ENCODE measurements around the gene LAMTOR5. TPM values are rescaled to one million over a fixed set of nuclear protein-coding genes. Genes with fewer than 3 reads are reported as not detected.
A peak's percentile ranks its signal among the peaks of the same experiment; 100 is the strongest.
"Not testable (repeated sequence)": the region's sequence is repeated elsewhere in the genome, so short reads cannot be mapped to it uniquely, and the experiment has no call there.

LAMTOR5 gene
- total and polyA plus RNA-seq, 7 experiments from 2014 or later, result 63.3 to 238 (median 87.5) TPM

GRCh38 chr1:110420874-110421793 lies 13.6 kb upstream of the LAMTOR5 start:
- no peak overlapping the region for H3K4me3 ChIP-seq (ENCODE audit: low read length)
- Mint-ChIP-seq H3K36me3 (peaks cover 0 to 4% (median 0%) of the 10 kb centered on the region in 5 donors), H3K4me3 (no peak overlapping the region), H3K9me3 (peaks cover 0 to 3% (median 0%) of the 10 kb centered on the region in 11 donors), H3K4me1 (peaks cover 0 to 11% (median 0%) of the 10 kb centered on the region in 7 donors), H3K27ac (no peak overlapping the region), H3K27me3 (peaks cover 0 to 12% (median 6%) of the 10 kb centered on the region in 5 donors)
- DNase-seq (no peak), ATAC-seq (peak; percentile 94)
- H3K4me1 ChIP-seq (ENCODE audit: control insufficient read depth in 2 of 2, insufficient read depth in 2 of 2, low read length in 2 of 2), result no peaks in the 10 kb centered on the region
- H3K36me3 ChIP-seq (ENCODE audit: control insufficient read depth in 2 of 3, insufficient read depth in 3 of 3, low read length in 3 of 3), result no peaks in the 10 kb centered on the region
- H3K9me3 ChIP-seq (ENCODE audit: control insufficient read depth in 2 of 3, low read length in 3 of 3), result no peaks in the 10 kb centered on the region
- intact Hi-C loops (cut with micrococcal nuclease), result no loop called here
- ChIA-PET POLR2A (interaction anchor here (1.1 kb wide), 1 partner anchor 13 kb away, joined by 3 read pairs; no protein-coding TSS in a partner anchor), CTCF (interaction anchor here (1.3 kb wide), 1 partner anchor 43 kb away, joined by 3 read pairs; no protein-coding TSS in a partner anchor)
- H3K27me3 ChIP-seq (ENCODE audit: control insufficient read depth in 2 of 2, insufficient read depth in 2 of 2, low read length in 2 of 2), result no peaks in the 10 kb centered on the region
- H3K27ac ChIP-seq (ENCODE audit: low read depth, low read length), result no peak overlapping the region

GRCh38 chr1:110420023-110420662 lies 12.6 kb upstream of the LAMTOR5 start:
- no peak overlapping the region for H3K4me3 Mint-ChIP-seq
- POLR2A ChIA-PET, result no interaction called here
- CTCF ChIA-PET, result no interaction called here

GRCh38 chr1:110418729-110419128 lies 11.2 kb upstream of the LAMTOR5 start:
- ATAC-seq (no peak), DNase-seq (no peak)
- ChIA-PET POLR2A (no interaction called here), CTCF (no interaction called here)
- Histone ChIP-seq H3K36me3 (ENCODE audit: control insufficient read depth in 2 of 3, insufficient read depth in 3 of 3, low read length in 3 of 3) (no peaks in the 10 kb centered on the region), H3K4me3 (ENCODE audit: low read length) (no peak overlapping the region), H3K27me3 (ENCODE audit: control insufficient read depth in 2 of 2, insufficient read depth in 2 of 2, low read length in 2 of 2) (no peaks in the 10 kb centered on the region), H3K9me3 (ENCODE audit: control insufficient read depth in 2 of 3, low read length in 3 of 3) (no peaks in the 10 kb centered on the region), H3K27ac (ENCODE audit: low read depth, low read length) (no peak overlapping the region), H3K4me1 (ENCODE audit: control insufficient read depth in 2 of 2, insufficient read depth in 2 of 2, low read length in 2 of 2) (no peaks in the 10 kb centered on the region)
- Mint-ChIP-seq H3K36me3 (peaks cover 0 to 4% (median 0%) of the 10 kb centered on the region in 5 donors), H3K27me3 (peaks cover 0 to 5% (median 2%) of the 10 kb centered on the region in 5 donors), H3K9me3 (peaks cover 0 to 3% (median 0%) of the 10 kb centered on the region in 11 donors), H3K4me1 (peaks cover 0 to 9% (median 0%) of the 10 kb centered on the region in 7 donors), H3K27ac (no peak overlapping the region), H3K4me3 (no peak overlapping the region)
- intact Hi-C loops (cut with micrococcal nuclease), result loop anchor here in 1 of 2 donors (10.0 kb wide), 1 partner anchor 196 kb away; no protein-coding TSS in a partner anchor

More at GRCh38 chr1:110420023-110420662, 12.6 kb upstream of the LAMTOR5 start:
- ATAC-seq (no peak), DNase-seq (no peak)
- H3K36me3 Mint-ChIP-seq, result peaks cover 0 to 4% (median 0%) of the 10 kb centered on the region in 5 donors
- no peak overlapping the region for H3K27ac Mint-ChIP-seq
- Histone ChIP-seq H3K36me3 (ENCODE audit: control insufficient read depth in 2 of 3, insufficient read depth in 3 of 3, low read length in 3 of 3) (no peaks in the 10 kb centered on the region), H3K27me3 (ENCODE audit: control insufficient read depth in 2 of 2, insufficient read depth in 2 of 2, low read length in 2 of 2) (no peaks in the 10 kb centered on the region), H3K9me3 (ENCODE audit: control insufficient read depth in 2 of 3, low read length in 3 of 3) (no peaks in the 10 kb centered on the region), H3K27ac (ENCODE audit: low read depth, low read length) (no peak overlapping the region), H3K4me1 (ENCODE audit: control insufficient read depth in 2 of 2, insufficient read depth in 2 of 2, low read length in 2 of 2) (no peaks in the 10 kb centered on the region), H3K4me3 (ENCODE audit: low read length) (no peak overlapping the region)
- peaks cover 0 to 3% (median 0%) of the 10 kb centered on the region in 11 donors for H3K9me3 Mint-ChIP-seq
- intact Hi-C loops (cut with micrococcal nuclease), result no loop called here
- H3K4me1 Mint-ChIP-seq, result peaks cover 0 to 11% (median 0%) of the 10 kb centered on the region in 7 donors
- H3K27me3 Mint-ChIP-seq, result peaks cover 0 to 12% (median 6%) of the 10 kb centered on the region in 5 donors

- H3K27ac ChIP-seq (ENCODE audit: low read depth, low read length); H3K9me3 Mint-ChIP-seq; H3K36me3 Mint-ChIP-seq; H3K27me3 Mint-ChIP-seq; H3K27me3 ChIP-seq (ENCODE audit: control insufficient read depth in 2 of 2, insufficient read depth in 2 of 2, low read length in 2 of 2); POLR2A ChIA-PET; H3K36me3 ChIP-seq (ENCODE audit: control insufficient read depth in 2 of 3, insufficient read depth in 3 of 3, low read length in 3 of 3); H3K4me3 Mint-ChIP-seq; DNase-seq; ATAC-seq; H3K9me3 ChIP-seq (ENCODE audit: control insufficient read depth in 2 of 3, low read length in 3 of 3); H3K4me3 ChIP-seq (ENCODE audit: low read length): not testable (repeated sequence)
- peaks cover 5 to 18% (median 13%) of the 10 kb centered on the region in 7 donors for H3K4me1 Mint-ChIP-seq
- intact Hi-C loops (cut with micrococcal nuclease), result loop anchor here (2.0 to 10.0 kb wide), 4 partner anchors 202 to 369 kb away; no protein-coding TSS in a partner anchor
- peaks cover 5 to 13% of the 10 kb centered on the region in 2 donors for H3K4me1 ChIP-seq (ENCODE audit: control insufficient read depth in 2 of 2, insufficient read depth in 2 of 2, low read length in 2 of 2)
- peak overlapping the region in 2 of 9 donors; percentile 15 to 77 for H3K27ac Mint-ChIP-seq
- CTCF ChIA-PET, result interaction anchor here (2.3 to 3.4 kb wide), 2 partner anchors 47 to 206 kb away, joined by 8 to 20 read pairs; no protein-coding TSS in a partner anchor
These were observed 5.6 kb upstream of the LAMTOR5 start for GRCh38 chr1:110413045-110413444.

GRCh38 chr1:110412576-110412975 lies 5.1 kb upstream of the LAMTOR5 start:
- Mint-ChIP-seq H3K27me3 (no peaks in the 10 kb centered on the region), H3K9me3 (peaks cover 0 to 2% (median 0%) of the 10 kb centered on the region in 11 donors), H3K27ac (peak overlapping the region in 2 of 9 donors; percentile 15 to 77), H3K36me3 (peaks cover 0 to 1% (median under 1%) of the 10 kb centered on the region in 5 donors), H3K4me3 (no peak overlapping the region), H3K4me1 (peaks cover 9 to 22% (median 18%) of the 10 kb centered on the region in 7 donors)
- H3K36me3 ChIP-seq (ENCODE audit: control insufficient read depth in 2 of 3, insufficient read depth in 3 of 3, low read length in 3 of 3), result peaks cover 0 to 2% (median 0%) of the 10 kb centered on the region in 3 experiments
- H3K4me3 ChIP-seq (ENCODE audit: low read length), result no peak overlapping the region
- H3K27ac ChIP-seq (ENCODE audit: low read depth, low read length), result no peak overlapping the region
- ChIA-PET CTCF (interaction anchor here (1.0 to 3.4 kb wide), 5 partner anchors 9 to 205 kb away, joined by 3 to 20 read pairs (median 8); no protein-coding TSS in a partner anchor), POLR2A (interaction anchor here (1.6 kb wide), 1 partner anchor 73 kb away, joined by 3 read pairs; no protein-coding TSS in a partner anchor)
- DNase-seq, result peak; percentile 22 to 59 (median 51)
- ATAC-seq, result peak; percentile 71
- H3K9me3 ChIP-seq (ENCODE audit: control insufficient read depth in 2 of 3, low read length in 3 of 3), result no peaks in the 10 kb centered on the region
- H3K27me3 ChIP-seq (ENCODE audit: control insufficient read depth in 2 of 2, insufficient read depth in 2 of 2, low read length in 2 of 2), result no peaks in the 10 kb centered on the region
- intact Hi-C loops (cut with micrococcal nuclease), result loop anchor here (1.0 to 10.0 kb wide), 7 partner anchors 48 to 370 kb away; no protein-coding TSS in a partner anchor
- peaks cover 7 to 13% of the 10 kb centered on the region in 2 donors for H3K4me1 ChIP-seq (ENCODE audit: control insufficient read depth in 2 of 2, insufficient read depth in 2 of 2, low read length in 2 of 2)

DNA sequence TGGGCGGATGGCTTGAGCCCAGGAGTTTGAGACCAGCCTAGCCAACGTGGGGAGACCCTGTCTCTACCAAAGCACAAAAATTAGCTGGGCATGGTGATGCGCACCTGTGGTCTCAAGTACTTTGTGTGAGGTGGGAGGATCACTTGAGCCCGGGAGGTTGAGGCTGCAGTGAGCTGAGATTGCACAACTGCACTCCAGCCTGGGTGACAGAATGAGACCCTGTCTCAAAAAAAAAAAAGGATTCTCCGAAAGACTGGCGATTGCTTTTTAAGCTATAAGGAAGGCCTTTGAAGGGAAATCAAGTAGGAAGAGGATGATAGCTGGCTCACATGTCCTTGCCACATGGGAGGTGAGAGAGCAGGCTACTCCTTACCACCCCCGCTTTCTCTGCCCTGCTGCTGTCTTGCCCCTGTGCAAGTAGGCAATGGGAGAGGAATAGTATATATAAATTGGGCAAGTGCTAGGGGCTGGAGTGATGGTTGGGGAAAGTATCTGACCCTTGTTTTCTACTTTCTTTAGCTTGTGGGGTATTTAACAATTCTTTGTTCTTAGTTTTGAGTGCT lies 3.8 kb upstream of the LAMTOR5 start:
- no peak overlapping the region for H3K27ac Mint-ChIP-seq

More for the DNA sequence above, 3.8 kb upstream of the LAMTOR5 start:
- H3K36me3 ChIP-seq (ENCODE audit: control insufficient read depth in 2 of 3, insufficient read depth in 3 of 3, low read length in 3 of 3), result peaks cover 0 to 7% (median 0%) of the 10 kb centered on the region in 3 experiments
- no peaks in the 10 kb centered on the region for H3K9me3 ChIP-seq (ENCODE audit: control insufficient read depth in 2 of 3, low read length in 3 of 3)
- ATAC-seq (no peak), DNase-seq (no peak)
- peaks cover 13 to 15% of the 10 kb centered on the region in 2 donors for H3K4me1 ChIP-seq (ENCODE audit: control insufficient read depth in 2 of 2, insufficient read depth in 2 of 2, low read length in 2 of 2)
- Mint-ChIP-seq H3K36me3 (peaks cover 0 to 4% (median 3%) of the 10 kb centered on the region in 5 donors), H3K27me3 (no peaks in the 10 kb centered on the region), H3K4me1 (peaks cover 9 to 31% (median 23%) of the 10 kb centered on the region in 7 donors), H3K4me3 (no peak overlapping the region), H3K9me3 (peaks cover 0 to 4% (median 0%) of the 10 kb centered on the region in 11 donors)
- no peak overlapping the region for H3K27ac ChIP-seq (ENCODE audit: low read depth, low read length)
- no peaks in the 10 kb centered on the region for H3K27me3 ChIP-seq (ENCODE audit: control insufficient read depth in 2 of 2, insufficient read depth in 2 of 2, low read length in 2 of 2)
- ChIA-PET CTCF (interaction anchor here (0.6 to 3.4 kb wide), 10 partner anchors 29 to 375 kb away, joined by 3 to 20 read pairs (median 6); no protein-coding TSS in a partner anchor), POLR2A (interaction anchor here (0.6 to 1.6 kb wide), 5 partner anchors 21 to 948 kb away, joined by 3 to 6 read pairs (median 4); no protein-coding TSS in a partner anchor)
- no peak overlapping the region for H3K4me3 ChIP-seq (ENCODE audit: low read length)
- intact Hi-C loops (cut with micrococcal nuclease), result loop anchor here (5.0 to 10.0 kb wide), 3 partner anchors 204 to 371 kb away; no protein-coding TSS in a partner anchor
